ENCODE results near the gene CSNK1A1L. TPM values are rescaled to one million over a fixed set of nuclear protein-coding genes. Genes with fewer than 3 reads are reported as not detected.
A peak's percentile ranks its signal among the peaks of the same experiment; 100 is the strongest.

CSNK1A1L gene
- total RNA-seq (ENCODE audit: low replicate concordance), result not detected in 2 replicates

GRCh38 chr13:37105251-37105714 lies at the start of gene CSNK1A1L:
TSS of gene CSNK1A1L (minus strand) at chr13:37105664. CDS start at chr13:37105256, 408 bp downstream.
- Mint-ChIP-seq H3K9me3 (peaks cover 10% of the 10 kb centered on the region), H3K36me3 (no peaks in the 10 kb centered on the region), H3K27me3 (ENCODE audit: insufficient read depth, low read depth) (no peaks in the 10 kb centered on the region), H3K4me1 (peaks cover 48% of the 10 kb centered on the region), H3K4me3 (no peak within 1 kb of the TSS), H3K27ac (peak within 1 kb of the TSS; percentile 54)
- DNase-seq (ENCODE audit: low spot score), result no peak
- H3K4me2 ChIP-seq, result no peak within 1 kb of the TSS
- H3K27ac ChIP-seq, result no peak within 1 kb of the TSS
- H3K9me3 ChIP-seq (ENCODE audit: low read depth), result no peaks in the 10 kb centered on the region
- H3K4me1 ChIP-seq, result peaks cover 6% of the 10 kb centered on the region
- no peaks in the 10 kb centered on the region for H3F3A ChIP-seq (ENCODE audit: low read depth)
- H4K20me1 ChIP-seq (ENCODE audit: low read depth), result no peaks in the 10 kb centered on the region
- H3K9ac ChIP-seq, result no peak within 1 kb of the TSS
- no peaks in the 10 kb centered on the region for H3K27me3 ChIP-seq
- peak within 1 kb of the TSS; percentile 91 for H2AFZ ChIP-seq (replicated peaks)
- TF ChIP-seq CTCF (IDR thresholded peaks at IDR 0.05) (no peak), EZH2phosphoT487 (IDR thresholded peaks at IDR 0.05) (no peak), EZH2 (IDR thresholded peaks at IDR 0.05) (no peak)
- no peaks in the 10 kb centered on the region for H3K79me2 ChIP-seq (ENCODE audit: low read depth)
- H3K36me3 ChIP-seq, result no peaks in the 10 kb centered on the region
- H3K4me3 ChIP-seq, result no peak within 1 kb of the TSS

- Histone ChIP-seq H3K27me3 (no peaks in the 10 kb centered on the region), H3K36me3 (no peaks in the 10 kb centered on the region), H3K79me2 (ENCODE audit: low read depth) (no peaks in the 10 kb centered on the region), H3K4me2 (no peak overlapping the region), H4K20me1 (ENCODE audit: low read depth) (no peaks in the 10 kb centered on the region), H3K4me1 (no peaks in the 10 kb centered on the region), H2AFZ (replicated peaks) (no peak overlapping the region), H3K9ac (no peak overlapping the region), H3F3A (ENCODE audit: low read depth) (no peaks in the 10 kb centered on the region), H3K27ac (no peak overlapping the region), H3K9me3 (ENCODE audit: low read depth) (no peaks in the 10 kb centered on the region), H3K4me3 (no peak overlapping the region)
- no peak for DNase-seq (ENCODE audit: low spot score)
- Mint-ChIP-seq H3K9me3 (peaks cover 2% of the 10 kb centered on the region), H3K36me3 (no peaks in the 10 kb centered on the region), H3K27me3 (ENCODE audit: insufficient read depth, low read depth) (peaks cover 3% of the 10 kb centered on the region), H3K4me3 (no peak overlapping the region), H3K4me1 (no peaks in the 10 kb centered on the region), H3K27ac (no peak overlapping the region)
- no peak for TF ChIP-seq EZH2phosphoT487 (IDR thresholded peaks at IDR 0.05)
- no peak for TF ChIP-seq EZH2 (IDR thresholded peaks at IDR 0.05)
- no peak for TF ChIP-seq CTCF (IDR thresholded peaks at IDR 0.05)
These were observed 43.9 kb upstream of the CSNK1A1L start for GRCh38 chr13:37149380-37149779.

GRCh38 chr13:37148501-37148900 lies 43.0 kb upstream of the CSNK1A1L start:
- Histone ChIP-seq H3K36me3 (no peaks in the 10 kb centered on the region), H4K20me1 (ENCODE audit: low read depth) (no peaks in the 10 kb centered on the region), H3F3A (ENCODE audit: low read depth) (no peaks in the 10 kb centered on the region), H3K79me2 (ENCODE audit: low read depth) (no peaks in the 10 kb centered on the region), H3K4me3 (no peak overlapping the region), H3K9ac (no peak overlapping the region), H3K27me3 (no peaks in the 10 kb centered on the region), H3K27ac (no peak overlapping the region), H3K4me1 (no peaks in the 10 kb centered on the region), H3K4me2 (no peak overlapping the region), H2AFZ (replicated peaks) (no peak overlapping the region), H3K9me3 (ENCODE audit: low read depth) (no peaks in the 10 kb centered on the region)
- H3K9me3 Mint-ChIP-seq, result peaks cover 2% of the 10 kb centered on the region
- no peaks in the 10 kb centered on the region for H3K4me1 Mint-ChIP-seq
- H3K27ac Mint-ChIP-seq, result no peak overlapping the region
- H3K36me3 Mint-ChIP-seq, result no peaks in the 10 kb centered on the region
- H3K4me3 Mint-ChIP-seq, result no peak overlapping the region
- DNase-seq (ENCODE audit: low spot score), result no peak
- H3K27me3 Mint-ChIP-seq (ENCODE audit: insufficient read depth, low read depth), result peaks cover 3% of the 10 kb centered on the region
- TF ChIP-seq EZH2phosphoT487 (IDR thresholded peaks at IDR 0.05) (no peak), CTCF (IDR thresholded peaks at IDR 0.05) (no peak), EZH2 (IDR thresholded peaks at IDR 0.05) (no peak)

Measured in neural progenitor cell (in vitro differentiated cells).